Measurements from ENCODE around the gene CD28. TPM values are rescaled to one million over a fixed set of nuclear protein-coding genes. Genes with fewer than 3 reads are reported as not detected.

Gene CD28
- total RNA-seq, 4 donors from 2014 or later = 0.22 to 13.8 (median 0.60) TPM

- Histone ChIP-seq H3K9me3 (no peaks in the 10 kb centered on the region), H3K27me3 (no peaks in the 10 kb centered on the region), H3K4me3 (no peak overlapping the region), H3K4me1 (peaks cover 0 to 5% (median 0%) of the 10 kb centered on the region in 4 donors), H3K27ac (no peak overlapping the region), H3K36me3 (no peaks in the 10 kb centered on the region)
- DNase-seq (ENCODE audit: low spot score in 2 of 2) = no peak
- TF ChIP-seq EP300 (IDR thresholded peaks at IDR 0.05) = no peak
- TF ChIP-seq, protein P1, sequence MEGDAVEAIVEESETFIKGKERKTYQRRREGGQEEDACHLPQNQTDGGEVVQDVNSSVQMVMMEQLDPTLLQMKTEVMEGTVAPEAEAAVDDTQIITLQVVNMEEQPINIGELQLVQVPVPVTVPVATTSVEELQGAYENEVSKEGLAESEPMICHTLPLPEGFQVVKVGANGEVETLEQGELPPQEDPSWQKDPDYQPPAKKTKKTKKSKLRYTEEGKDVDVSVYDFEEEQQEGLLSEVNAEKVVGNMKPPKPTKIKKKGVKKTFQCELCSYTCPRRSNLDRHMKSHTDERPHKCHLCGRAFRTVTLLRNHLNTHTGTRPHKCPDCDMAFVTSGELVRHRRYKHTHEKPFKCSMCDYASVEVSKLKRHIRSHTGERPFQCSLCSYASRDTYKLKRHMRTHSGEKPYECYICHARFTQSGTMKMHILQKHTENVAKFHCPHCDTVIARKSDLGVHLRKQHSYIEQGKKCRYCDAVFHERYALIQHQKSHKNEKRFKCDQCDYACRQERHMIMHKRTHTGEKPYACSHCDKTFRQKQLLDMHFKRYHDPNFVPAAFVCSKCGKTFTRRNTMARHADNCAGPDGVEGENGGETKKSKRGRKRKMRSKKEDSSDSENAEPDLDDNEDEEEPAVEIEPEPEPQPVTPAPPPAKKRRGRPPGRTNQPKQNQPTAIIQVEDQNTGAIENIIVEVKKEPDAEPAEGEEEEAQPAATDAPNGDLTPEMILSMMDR (IDR thresholded peaks at IDR 0.05) = no peak
- TF ChIP-seq POLR2A (IDR thresholded peaks at IDR 0.05) = no peak
- 92 to 95% methylated on average over 11 of the region's 11 CpGs for WGBS, 2 donors
Measured at GRCh38 chr2:203708846-203709396, 2.5 kb downstream of the CD28 start.

DNA sequence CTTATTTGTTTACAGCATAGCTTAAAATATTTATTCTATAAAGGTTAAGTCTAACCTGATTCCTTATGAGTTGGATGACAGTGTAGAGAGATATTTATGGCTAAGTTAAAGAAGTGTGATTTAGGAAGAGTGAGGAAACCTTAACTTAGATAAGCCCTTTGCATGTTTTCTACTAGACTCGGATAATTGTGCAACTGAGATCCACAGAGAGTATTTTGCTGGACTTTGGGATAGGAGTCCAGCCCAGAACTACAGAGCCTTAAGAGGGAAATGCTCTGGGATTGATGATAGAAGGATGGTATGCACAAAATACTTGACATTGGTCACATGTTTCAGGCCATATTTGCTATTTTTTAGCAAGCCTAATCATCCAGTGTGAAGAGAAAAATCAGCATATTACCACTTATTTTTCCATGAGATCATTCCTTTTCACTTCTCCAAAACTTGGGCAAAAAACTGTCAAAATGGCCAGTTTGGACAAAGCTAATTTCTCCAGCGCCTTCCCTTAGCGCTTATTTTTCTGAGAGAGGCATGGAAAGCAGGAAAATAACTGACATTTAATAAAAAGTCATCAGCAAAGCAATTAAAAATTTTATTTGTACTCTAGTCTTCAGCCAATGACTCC, 3.1 kb downstream of the CD28 start:
- 76 to 81% methylated on average over 3 of the region's 3 CpGs for WGBS, 2 donors
- Histone ChIP-seq H3K4me1 (peaks cover 0 to 7% (median 0%) of the 10 kb centered on the region in 4 donors), H3K9me3 (no peaks in the 10 kb centered on the region), H3K4me3 (no peak overlapping the region), H3K27me3 (no peaks in the 10 kb centered on the region), H3K27ac (no peak overlapping the region), H3K36me3 (no peaks in the 10 kb centered on the region)
- TF ChIP-seq POLR2A (IDR thresholded peaks at IDR 0.05) = no peak
- TF ChIP-seq, protein P1 (IDR thresholded peaks at IDR 0.05) = no peak
- no peak for TF ChIP-seq EP300 (IDR thresholded peaks at IDR 0.05)
- no peak for DNase-seq (ENCODE audit: low spot score in 2 of 2)

DNA sequence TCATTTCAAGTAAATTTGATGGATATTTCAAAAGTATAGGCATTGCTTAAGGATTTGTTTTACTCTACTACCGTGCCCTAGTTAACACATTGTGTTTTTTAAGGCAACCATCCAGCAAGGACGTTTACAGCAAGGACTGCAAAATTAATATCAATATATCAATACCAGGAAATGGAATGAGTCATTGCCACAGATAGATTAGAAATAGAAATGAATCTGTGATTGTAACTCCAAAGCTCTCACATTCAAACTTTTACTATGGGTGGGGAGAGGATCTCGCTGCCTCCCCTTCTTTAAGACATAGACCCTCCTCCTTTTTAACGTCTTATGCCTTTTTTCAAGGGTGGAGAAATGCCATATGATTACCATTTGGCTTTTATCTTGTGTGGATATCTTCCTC, 3.8 kb downstream of the CD28 start:
- Histone ChIP-seq H3K27ac (no peak overlapping the region), H3K4me1 (peaks cover 0 to 9% (median 0%) of the 10 kb centered on the region in 4 donors), H3K27me3 (no peaks in the 10 kb centered on the region), H3K4me3 (no peak overlapping the region), H3K36me3 (no peaks in the 10 kb centered on the region), H3K9me3 (no peaks in the 10 kb centered on the region)
- WGBS, 2 donors = 48% methylated on average over 4 of the region's 4 CpGs
- DNase-seq (ENCODE audit: low spot score in 2 of 2) = no peak
- TF ChIP-seq EP300 (IDR thresholded peaks at IDR 0.05) = no peak

- H3K27me3 ChIP-seq = no peaks in the 10 kb centered on the region
- no peak for TF ChIP-seq POLR2A (IDR thresholded peaks at IDR 0.05)
- TF ChIP-seq EP300 (IDR thresholded peaks at IDR 0.05) = no peak
- TF ChIP-seq, protein P1 (IDR thresholded peaks at IDR 0.05) = no peak
- WGBS, 2 donors = 74% methylated on average over 2 of the region's 2 CpGs
- no peaks in the 10 kb centered on the region for H3K36me3 ChIP-seq
- peaks cover 0 to 9% (median 0%) of the 10 kb centered on the region in 4 donors for H3K4me1 ChIP-seq
- H3K27ac ChIP-seq = no peak overlapping the region
- no peak for DNase-seq (ENCODE audit: low spot score in 2 of 2)
- no peak overlapping the region for H3K4me3 ChIP-seq
- H3K9me3 ChIP-seq = no peaks in the 10 kb centered on the region
Measured at GRCh38 chr2:203710952-203711351, 4.5 kb downstream of the CD28 start.

DNA sequence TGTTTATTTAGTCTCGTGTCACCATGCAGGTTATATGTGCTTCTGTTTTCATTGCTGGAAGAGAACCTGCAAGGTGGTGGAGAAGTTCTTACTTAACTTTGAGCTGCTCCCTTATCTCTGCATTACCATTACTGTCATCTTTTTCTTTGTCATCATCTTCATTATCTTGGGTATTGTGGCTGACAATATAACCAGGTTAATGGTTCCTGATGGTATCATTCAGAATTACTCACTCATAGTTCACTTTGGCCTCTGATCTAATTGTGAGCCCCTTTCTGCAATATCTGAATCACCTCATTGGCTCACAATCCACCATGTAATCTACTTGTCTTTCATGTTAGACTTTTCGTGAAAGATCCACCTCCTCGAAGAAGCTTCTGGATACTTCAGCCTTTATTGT, 5.0 kb downstream of the CD28 start:
- TF ChIP-seq, protein P1 (IDR thresholded peaks at IDR 0.05) = no peak
- TF ChIP-seq POLR2A (IDR thresholded peaks at IDR 0.05) = no peak
- TF ChIP-seq EP300 (IDR thresholded peaks at IDR 0.05) = no peak
- no peaks in the 10 kb centered on the region for H3K27me3 ChIP-seq
- peaks cover 0 to 9% (median 0%) of the 10 kb centered on the region in 4 donors for H3K4me1 ChIP-seq
- H3K4me3 ChIP-seq = no peak overlapping the region
- 91 to 97% methylated on average over 3 of the region's 3 CpGs for whole genome bisulfite sequencing, 2 donors
- no peak for DNase-seq (ENCODE audit: low spot score in 2 of 2)
- H3K36me3 ChIP-seq = no peaks in the 10 kb centered on the region
- no peaks in the 10 kb centered on the region for H3K9me3 ChIP-seq
- no peak overlapping the region for H3K27ac ChIP-seq
